ENCODE results near the gene TRPV4. TPM values are rescaled to one million over a fixed set of nuclear protein-coding genes. Genes with fewer than 3 reads are reported as not detected.

Gene TRPV4
- total RNA-seq, 4 donors from 2014 or later = 6.6 to 10.9 (median 8.1) TPM

DNA sequence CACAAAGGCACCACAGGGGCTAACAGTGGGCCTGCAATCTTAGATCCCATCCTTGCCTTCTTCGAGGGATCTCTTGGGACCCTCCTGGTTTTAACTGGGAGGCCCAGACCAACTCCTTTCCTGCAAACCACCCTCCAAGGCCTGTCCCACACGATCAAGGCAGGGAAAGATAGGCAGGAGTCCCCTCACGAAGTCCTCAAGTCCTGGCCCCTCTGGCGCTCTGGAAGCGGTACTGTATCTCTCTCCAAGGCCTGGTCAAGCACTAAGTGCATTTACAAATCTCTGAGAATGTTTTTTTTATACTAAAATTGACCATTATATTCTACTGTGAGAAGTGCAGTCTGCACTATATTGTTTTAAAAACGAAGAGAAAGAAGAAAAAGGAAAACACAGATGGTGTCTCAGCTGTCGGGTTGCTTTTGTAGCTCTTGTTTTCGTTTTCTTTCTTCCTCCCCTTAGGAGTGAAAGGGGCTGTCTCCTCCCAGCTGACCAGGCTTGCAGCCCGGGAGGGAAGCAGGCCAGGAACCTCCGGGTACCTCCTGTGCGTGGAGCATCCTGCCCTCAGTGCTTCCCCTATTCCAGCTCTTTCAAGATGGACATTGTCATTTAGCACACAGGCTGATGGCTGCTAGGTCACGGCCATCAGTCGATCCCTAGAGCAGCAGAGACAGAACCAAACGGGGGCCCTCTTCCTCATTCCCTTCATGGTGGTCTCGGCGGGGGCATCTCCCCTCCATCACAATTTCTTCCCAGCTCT, 62.9 kb downstream of the TRPV4 start:
- H3K4me3 ChIP-seq (ENCODE audit: low read depth, poor library complexity, severe bottlenecking) = no peak overlapping the region
- TF ChIP-seq POLR2A (IDR thresholded peaks at IDR 0.05) (no peak), CTCF (IDR thresholded peaks at IDR 0.05) (no peak)
- WGBS, 2 donors = 78 to 84% methylated on average over 16 of the region's 16 CpGs
- intact Hi-C loops (cut with DNase I; ENCODE audit: low total_unique reads) = no loop called here
- peak in 1 of 2 donors; percentile 43 for DNase-seq (ENCODE audit: low spot score in 2 of 2)

DNA sequence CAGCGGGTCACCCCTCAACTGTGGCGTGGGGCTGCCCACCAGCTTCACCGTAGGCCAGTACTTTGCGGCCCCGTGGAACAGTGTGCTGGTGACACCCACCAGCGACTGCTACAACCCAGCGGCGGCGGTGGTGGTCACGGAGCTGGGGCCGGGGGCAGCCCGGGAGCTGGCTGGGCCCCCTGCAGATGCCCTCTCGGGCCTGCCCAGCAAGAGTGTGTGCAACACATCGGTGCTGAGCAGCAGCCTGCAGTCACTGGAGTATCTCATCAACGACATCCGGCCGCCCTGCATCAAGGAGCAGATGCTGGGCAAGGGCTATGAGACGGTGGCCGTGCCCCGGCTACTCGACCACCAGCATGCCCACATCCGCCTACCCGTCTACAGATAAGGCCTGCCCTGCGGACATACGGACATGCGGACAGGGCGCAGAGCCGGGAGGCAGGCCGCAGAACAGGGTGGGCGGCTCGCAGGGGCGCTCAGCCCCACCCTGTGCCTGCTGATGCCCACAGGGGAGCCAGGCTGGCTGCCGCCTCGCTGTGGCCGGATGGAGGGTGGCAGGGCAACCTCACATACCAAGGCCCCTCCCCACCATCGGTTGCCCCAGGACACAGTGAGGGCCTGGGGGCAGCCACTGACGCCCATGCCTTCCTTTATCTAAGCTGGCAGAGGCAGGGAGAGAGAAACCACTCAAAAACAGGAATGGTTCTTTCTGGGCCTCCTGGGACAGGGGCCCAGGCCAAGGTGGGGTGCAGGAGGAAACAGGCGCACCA, 64.1 kb downstream of the TRPV4 start:
- 86 to 89% methylated on average over 7 to 24 of the region's 38 CpGs for WGBS, 2 donors
- no peak overlapping the region for H3K4me3 ChIP-seq (ENCODE audit: low read depth, poor library complexity, severe bottlenecking)
- no peak for TF ChIP-seq CTCF (IDR thresholded peaks at IDR 0.05)
- no peak for TF ChIP-seq POLR2A (IDR thresholded peaks at IDR 0.05)
- peak in 1 of 2 donors; percentile 62 for DNase-seq (ENCODE audit: low spot score in 2 of 2)
- intact Hi-C loops (cut with DNase I; ENCODE audit: low total_unique reads) = no loop called here

DNA sequence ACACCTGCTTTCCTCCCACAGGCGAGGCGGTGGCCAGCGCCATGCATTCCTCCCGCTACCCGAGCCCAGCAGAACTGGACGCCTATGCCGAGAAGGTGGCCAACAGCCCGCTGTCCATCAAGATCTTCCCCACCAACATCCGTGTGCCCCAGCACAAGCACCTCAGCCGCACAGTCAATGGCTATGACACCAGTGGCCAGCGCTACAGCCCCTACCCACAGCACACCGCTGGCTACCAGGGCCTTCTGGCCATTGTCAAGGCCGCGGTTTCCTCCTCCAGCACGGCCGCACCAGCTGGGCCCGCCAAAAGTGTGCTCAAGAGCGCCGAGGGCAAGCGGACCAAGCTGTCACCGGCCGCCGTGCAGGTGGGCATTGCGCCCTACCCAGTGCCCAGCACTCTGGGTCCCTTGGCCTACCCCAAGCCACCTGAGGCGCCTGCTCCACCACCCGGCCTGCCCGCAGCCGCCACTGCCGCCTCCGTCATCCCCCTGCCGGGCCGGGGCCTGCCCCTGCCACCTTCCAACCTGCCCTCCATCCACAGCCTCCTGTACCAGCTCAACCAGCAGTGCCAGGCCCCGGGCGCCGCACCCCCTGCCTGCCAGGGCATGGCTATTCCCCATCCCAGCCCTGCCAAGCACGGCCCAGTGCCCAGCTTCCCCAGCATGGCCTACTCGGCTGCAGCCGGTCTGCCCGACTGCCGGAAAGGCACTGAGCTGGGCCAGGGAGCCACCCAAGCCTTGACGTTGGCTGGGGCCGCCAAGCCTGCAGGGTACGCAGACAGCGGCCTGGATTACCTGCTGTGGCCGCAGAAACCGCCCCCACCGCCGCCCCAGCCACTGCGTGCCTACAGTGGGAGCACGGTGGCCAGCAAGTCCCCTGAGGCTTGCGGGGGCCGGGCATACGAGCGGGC, 65.0 kb downstream of the TRPV4 start:
- TF ChIP-seq CTCF (IDR thresholded peaks at IDR 0.05) = no peak
- no peak for TF ChIP-seq POLR2A (IDR thresholded peaks at IDR 0.05)
- intact Hi-C loops (cut with DNase I; ENCODE audit: low total_unique reads) = no loop called here
- peak in 1 of 2 donors; percentile 80 for DNase-seq (ENCODE audit: low spot score in 2 of 2)
- H3K4me3 ChIP-seq (ENCODE audit: low read depth, poor library complexity, severe bottlenecking) = no peak overlapping the region
- 94 to 95% methylated on average over 38 to 49 of the region's 54 CpGs for WGBS, 2 donors

DNA sequence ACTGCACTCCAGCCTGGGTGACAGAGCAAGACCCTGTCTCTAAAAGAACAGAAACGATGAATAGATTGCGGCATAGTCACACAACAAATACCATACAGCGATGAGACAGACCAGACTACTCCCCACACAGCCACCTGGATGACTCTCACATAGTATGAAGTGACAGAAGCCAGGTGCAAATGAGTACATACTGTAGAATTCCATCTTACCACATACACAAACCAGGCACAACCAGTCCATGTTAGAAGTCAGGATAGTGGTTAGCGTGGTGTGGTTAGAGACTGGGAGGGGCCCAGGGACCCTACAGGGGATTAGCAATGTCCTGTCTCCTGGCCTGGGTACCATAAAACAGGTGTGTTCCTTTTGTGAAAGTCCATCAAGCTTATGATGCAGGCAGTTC, 65.7 kb downstream of the TRPV4 start:
- intact Hi-C loops (cut with DNase I; ENCODE audit: low total_unique reads) = no loop called here
- peak in 1 of 2 donors; percentile 21 for DNase-seq (ENCODE audit: low spot score in 2 of 2)
- TF ChIP-seq POLR2A (IDR thresholded peaks at IDR 0.05) (no peak), CTCF (IDR thresholded peaks at IDR 0.05) (no peak)
- 95 to 96% methylated on average over 4 of the region's 4 CpGs for WGBS, 2 donors
- no peak overlapping the region for H3K4me3 ChIP-seq (ENCODE audit: low read depth, poor library complexity, severe bottlenecking)

GRCh38 chr12:109766251-109766778, 66.9 kb downstream of the TRPV4 start:
- TF ChIP-seq POLR2A (IDR thresholded peaks at IDR 0.05) = no peak
- TF ChIP-seq CTCF (IDR thresholded peaks at IDR 0.05) = no peak
- WGBS, 2 donors = 83 to 85% methylated on average over 12 of the region's 12 CpGs

More at GRCh38 chr12:109766251-109766778, 66.9 kb downstream of the TRPV4 start:
- H3K4me3 ChIP-seq (ENCODE audit: low read depth, poor library complexity, severe bottlenecking) = no peak overlapping the region
- intact Hi-C loops (cut with DNase I; ENCODE audit: low total_unique reads) = no loop called here
- peak in 1 of 2 donors; percentile 70 for DNase-seq (ENCODE audit: low spot score in 2 of 2)

All from lower leg skin (tissue), 4 donors.